Subcutaneous adipose tissue (tissue), 4 donors: Measurements from ENCODE around the gene TRIM42. TPM values are rescaled to one million over a fixed set of nuclear protein-coding genes. Genes with fewer than 3 reads are reported as not detected.

Experiments used
- total RNA-seq, 4 donors: library from RNA; depleted of rRNA; stranded (reverse); fragments of >200 nt; gene quantifications; one replicate each; pipeline ENCODE4 v1.1.0, GENCODE V29; 2016
- TF ChIP-seq, protein P1 (sequence below): fragments of 450-650 bp; IDR thresholded peaks from one replicate; pipeline ENCODE4 v1.5.1; 2016; ENCODE audit warnings: low read depth, mild to moderate bottlenecking, control low read depth, antibody characterized with exemption, moderate library complexity

The TRIM42 gene
- total RNA-seq, 4 donors from 2014 or later = not detected

GRCh38 chr3:140723576-140723975 is 45.7 kb downstream of the TRIM42 start:
- TF ChIP-seq, protein P1, sequence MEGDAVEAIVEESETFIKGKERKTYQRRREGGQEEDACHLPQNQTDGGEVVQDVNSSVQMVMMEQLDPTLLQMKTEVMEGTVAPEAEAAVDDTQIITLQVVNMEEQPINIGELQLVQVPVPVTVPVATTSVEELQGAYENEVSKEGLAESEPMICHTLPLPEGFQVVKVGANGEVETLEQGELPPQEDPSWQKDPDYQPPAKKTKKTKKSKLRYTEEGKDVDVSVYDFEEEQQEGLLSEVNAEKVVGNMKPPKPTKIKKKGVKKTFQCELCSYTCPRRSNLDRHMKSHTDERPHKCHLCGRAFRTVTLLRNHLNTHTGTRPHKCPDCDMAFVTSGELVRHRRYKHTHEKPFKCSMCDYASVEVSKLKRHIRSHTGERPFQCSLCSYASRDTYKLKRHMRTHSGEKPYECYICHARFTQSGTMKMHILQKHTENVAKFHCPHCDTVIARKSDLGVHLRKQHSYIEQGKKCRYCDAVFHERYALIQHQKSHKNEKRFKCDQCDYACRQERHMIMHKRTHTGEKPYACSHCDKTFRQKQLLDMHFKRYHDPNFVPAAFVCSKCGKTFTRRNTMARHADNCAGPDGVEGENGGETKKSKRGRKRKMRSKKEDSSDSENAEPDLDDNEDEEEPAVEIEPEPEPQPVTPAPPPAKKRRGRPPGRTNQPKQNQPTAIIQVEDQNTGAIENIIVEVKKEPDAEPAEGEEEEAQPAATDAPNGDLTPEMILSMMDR = no peak

DNA sequence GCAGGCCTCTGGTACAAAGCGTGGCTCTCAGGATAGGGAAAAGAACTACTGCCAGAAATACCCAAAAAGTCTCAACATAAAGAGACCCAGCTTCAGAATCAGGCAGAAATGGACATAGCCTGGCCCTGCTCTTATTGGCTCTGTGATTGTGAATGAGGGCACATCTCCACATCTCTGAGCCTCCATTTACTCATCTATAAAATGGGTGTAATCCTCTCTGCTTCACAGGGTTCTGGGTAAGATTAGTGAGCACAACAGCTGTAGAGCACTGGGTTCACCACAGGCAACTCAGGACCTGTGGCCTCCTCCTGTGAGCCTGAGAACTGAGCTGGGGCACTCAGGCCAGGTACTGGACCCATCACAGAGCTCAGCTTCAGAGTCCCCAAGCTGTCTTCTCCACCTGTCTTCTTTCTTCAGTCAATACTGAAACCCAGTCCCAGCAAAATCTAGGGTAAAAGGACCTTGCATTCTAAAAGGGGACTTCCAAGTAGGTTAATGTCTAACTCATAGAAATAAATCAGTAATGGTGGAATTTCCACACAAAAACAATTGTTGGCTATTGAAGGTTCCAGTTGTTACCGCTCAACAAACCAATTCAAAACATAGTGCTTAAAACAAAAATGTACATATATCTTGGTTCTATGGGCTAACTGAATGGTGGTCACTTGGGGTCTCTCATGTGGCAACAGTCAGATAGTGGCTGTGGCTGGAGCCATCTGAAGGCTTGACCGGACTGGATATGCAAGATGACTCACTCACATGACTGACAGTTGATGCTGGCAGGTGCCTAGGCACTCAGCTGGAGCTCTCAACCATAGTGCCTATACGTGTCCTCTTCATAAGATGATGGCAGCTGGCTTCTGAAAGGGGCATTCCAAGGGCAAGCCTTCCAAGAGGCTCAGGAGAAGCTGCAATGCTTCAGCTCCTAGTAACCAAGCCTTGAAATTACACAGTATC is 47.3 kb downstream of the TRIM42 start:
- TF ChIP-seq, protein P1 = no peak

- TF ChIP-seq, protein P1 = no peak
Measured at GRCh38 chr3:140726066-140726465, 48.2 kb downstream of the TRIM42 start.

DNA sequence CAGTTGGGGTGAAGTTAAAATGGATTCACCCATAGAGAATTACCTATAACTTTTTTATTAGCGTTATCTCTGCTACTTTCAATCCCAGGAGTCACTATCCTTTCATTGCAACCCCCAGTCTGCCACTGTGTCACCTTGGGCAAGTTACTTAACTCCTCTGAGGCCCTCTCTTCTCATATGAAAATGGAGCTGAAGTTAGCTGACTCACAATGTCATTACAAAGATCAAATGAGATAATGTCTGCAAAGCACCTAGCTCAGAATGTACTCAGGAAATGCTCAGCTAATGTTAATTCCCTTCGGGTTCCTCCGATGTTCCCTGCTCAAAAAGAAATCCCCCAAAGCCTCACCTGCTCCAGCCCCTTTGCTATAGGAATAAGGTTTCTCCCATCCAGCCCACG is 50.0 kb downstream of the TRIM42 start:
- TF ChIP-seq, protein P1 = no peak

- TF ChIP-seq, protein P1 = no peak
Measured at GRCh38 chr3:140731440-140732119, 53.7 kb downstream of the TRIM42 start.

- TF ChIP-seq, protein P1 = no peak
Measured at GRCh38 chr3:140733623-140734022, 55.8 kb downstream of the TRIM42 start.

DNA sequence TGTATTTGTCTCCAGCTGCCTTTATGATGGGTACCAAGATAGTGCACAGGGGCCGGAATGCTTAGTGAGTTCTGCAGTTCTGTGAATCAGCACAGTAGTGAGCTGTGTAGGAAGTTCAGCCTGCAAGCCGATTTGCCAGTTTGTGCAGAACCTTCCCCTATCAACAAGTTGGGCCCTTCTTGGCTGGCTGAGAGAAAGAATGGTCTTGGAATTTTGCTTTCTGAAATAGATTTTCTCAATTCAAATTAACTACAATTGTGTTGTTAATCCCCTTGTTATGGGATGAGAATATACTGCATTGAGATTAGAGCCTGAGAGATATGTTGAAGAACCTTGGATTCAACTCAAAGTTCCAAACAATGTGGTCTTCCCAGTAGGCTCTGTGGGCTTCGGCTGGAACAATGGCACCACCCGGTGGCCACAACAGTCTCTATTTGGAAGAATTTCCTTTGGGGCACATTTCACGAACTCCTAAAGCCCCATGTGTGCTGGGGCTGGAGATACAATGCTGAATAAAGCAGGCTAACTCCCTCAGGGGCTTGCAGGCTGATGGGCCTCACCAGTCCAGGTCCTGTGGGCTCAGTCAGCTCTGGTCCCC is 59.1 kb downstream of the TRIM42 start:
- TF ChIP-seq, protein P1 = no peak
